Activated CD4-positive, alpha-beta T cell treated with anti-CD3 and anti-CD28 coated beads, Interleukin-2, Interleukin-4, amounts not matched to agents 100 ng/mL and 50 ng/mL, durations not matched to agents 16 hours and 8 hours (primary cell): Measurements from ENCODE around the gene NGEF.

Experiments
- DNase-seq: peaks from one replicate; pipeline ENCODE4 v3.0.0-alpha.2; 2020; ENCODE audit warnings: low spot score

NGEF gene

DNA sequence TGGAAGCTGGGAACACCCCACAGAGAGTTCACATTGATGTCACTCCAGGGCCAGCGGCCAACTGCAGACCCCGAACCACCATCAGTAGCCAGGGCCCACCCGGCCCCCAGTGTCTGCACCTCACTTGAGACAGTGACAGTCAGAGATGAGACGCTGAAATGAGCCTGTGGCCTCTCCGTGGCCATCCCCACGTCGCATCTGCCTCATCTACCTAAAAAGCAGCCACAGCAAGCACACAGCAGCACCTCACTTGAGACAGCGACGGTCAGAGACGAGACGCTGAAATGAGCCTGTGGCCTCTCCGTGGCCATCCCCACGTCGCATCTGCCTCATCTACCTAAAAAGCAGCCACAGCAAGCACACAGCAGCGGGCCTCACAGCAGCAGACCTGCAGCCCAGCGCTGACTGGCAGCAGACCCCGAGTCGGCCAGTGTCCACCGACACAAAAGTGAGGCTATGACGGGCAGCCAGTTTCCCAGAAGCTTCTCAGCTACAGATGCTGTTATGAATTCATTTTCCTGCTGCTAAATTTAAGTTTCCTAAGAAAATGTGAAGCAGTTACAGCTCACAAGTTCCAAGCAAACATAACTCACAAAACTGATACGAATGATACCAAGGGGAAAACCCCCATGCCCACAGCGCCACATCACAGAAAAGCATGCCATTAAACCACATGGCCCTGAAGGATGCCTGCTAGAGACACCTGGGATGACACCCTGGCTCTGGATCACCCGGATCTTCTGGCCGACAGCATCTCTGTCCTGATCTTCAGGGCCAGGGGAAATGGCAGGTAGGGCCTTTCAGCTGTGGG is 115.3 kb downstream of the NGEF start:
- peak; percentile 33 for DNase-seq

DNA sequence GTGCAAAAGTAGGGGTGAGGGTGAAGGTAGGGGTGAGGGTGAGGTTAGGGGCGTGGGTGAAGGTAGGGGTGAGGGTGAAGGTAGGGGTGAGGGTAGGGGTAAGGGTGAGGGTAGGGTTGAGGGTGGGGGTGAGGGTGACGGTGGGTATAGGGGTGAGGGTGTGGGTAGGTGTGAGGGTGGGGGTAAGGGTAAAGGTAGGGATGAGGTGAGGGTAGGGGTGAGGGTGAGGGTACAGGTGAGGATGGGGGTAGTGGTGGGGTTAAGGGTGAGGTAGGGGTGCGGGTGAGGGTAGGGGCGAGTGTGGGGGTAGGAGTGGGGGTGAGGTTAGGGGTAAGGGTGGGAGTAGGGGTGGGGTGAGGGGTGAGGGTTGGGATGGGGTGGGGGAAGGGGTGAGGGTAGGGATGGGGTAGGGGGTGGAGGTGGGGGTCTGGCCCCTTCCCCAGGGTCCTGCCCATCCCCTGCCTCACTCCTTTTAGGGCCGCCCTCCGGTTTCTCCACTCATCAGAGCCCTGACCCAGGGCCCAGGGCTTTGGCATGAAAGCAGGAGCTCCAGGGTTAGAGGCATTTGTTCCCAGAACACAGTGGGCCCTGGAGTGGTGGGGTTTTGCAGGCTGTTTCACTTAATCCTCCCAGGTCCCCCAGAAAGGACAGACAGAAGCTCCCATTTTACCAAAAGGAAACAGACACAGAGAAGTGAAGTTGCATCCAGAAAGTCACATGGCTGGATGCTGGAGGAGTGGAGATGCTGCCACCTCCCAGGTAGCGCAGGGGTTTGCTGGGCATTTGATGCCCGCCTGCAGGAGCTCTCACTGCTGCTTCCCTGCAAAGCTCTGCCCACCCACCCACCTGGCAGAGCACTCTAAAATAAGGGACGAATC is 116.1 kb downstream of the NGEF start:
- no peak for DNase-seq

DNA sequence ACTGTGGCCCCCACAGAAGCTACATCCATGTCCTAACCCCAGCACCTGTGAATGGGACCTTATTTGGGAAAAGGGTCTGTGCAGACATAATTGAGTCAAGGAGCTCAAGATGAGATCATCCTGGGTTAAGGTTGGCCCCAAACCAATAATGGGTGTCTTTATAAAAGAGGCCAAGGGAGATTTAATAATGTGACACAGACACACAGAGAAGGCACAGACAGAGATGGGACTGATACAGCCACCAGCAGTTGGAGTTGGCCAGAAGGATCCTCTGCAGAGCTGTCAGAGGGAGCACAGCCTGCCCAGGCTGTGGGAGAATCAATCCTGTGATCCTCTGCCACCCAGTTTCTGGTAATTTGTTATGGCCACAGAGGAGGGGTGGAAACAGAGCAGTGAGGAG is 116.9 kb downstream of the NGEF start:
- no peak for DNase-seq

DNA sequence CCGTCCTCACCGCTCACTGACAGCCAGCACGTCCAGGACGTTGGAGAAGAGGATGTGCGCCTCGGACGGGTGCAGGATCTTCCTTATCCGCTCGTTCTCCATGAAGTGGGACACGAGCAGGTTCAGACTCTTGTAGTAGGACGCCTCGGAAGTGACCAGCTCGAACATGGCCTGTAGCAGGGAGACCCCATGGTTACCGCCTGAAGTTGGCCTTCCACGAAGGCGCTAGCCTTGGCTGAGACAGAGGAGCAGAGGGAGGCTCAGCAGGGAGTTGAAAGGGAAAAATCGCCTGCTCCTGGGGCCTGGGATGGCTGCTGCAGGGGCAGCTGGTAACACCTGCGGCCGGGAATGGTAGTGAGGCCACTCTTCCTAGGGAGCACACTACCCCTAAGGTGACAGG is 118.3 kb downstream of the NGEF start:
- DNase-seq: no peak

DNA sequence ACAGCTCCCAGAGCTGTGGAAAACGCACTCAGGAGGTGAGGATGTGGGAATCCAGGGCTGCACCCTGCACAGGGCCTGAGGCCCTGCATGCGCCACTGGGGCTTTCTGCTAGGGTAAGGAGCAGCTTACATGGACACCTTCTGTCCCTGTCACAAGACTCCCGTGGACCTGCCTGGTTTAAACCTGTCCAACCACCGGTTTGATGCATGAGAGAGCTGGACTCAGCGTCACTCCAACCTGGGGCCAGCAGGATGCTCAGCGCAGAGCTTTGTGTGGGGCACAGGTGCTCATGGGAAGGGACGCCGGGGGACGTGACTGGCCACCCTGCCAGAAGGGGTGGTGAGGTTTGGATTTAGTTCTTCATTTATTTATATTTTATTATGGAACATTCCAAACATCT is 118.8 kb downstream of the NGEF start:
- DNase-seq: no peak

DNA sequence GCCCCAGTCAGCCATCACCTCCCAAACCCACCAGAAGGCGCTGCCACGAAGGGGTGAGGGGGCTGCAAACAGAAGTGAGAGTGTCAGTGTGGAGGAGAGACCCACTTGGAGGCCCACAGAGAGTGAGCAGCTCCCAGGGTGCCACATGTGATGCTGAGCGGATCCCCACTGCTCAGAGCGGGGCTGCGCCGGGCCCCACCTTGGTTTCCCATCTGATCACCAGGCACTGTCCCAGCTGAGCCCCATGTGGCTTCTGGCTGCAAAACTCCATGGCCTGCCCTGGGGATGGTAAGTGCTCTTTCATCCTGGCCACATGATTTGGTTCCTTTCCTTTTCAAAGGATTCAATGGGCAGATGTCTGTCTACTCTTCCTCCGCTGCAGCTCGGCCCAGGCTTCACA is 119.2 kb downstream of the NGEF start:
- DNase-seq: no peak

DNA sequence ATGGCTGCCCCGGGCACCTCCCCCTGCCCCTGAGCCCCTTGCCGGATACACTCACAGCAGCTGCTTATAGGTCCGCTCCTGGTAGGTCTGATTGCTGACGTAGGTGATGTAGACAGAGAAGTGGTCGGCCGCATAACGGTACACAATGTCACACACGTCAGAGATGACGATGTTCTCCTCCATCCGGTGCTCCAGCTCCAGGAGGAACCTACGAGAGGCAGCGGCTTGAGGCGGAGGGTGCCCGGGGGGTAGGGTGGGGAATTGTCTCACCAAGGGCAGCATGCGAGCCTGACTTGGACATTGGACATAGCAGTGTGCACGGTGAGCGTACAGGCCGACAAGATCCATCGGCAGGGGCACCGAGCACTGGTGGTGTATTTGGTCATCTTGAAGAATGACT is 120.2 kb downstream of the NGEF start:
- DNase-seq: no peak

DNA sequence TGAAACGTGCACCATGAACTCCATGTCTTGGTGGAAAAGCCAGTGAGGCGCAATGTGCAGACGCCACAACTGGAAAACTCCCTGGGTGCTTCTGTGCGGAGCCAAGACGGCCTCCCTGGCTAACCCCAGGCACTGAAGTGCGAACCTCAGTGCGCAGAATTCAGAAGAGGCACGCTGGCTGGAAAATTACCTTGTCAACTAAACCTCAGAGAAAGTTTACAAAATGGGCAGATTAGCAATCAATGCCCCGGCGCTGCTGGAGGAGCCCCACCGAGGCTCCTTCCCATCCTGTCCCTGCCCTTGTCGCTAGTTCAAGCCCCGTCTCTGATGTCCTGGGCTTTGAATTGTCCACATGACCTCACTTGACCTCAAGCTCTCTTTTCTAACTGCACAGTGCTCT is 120.8 kb downstream of the NGEF start:
- no peak for DNase-seq

DNA sequence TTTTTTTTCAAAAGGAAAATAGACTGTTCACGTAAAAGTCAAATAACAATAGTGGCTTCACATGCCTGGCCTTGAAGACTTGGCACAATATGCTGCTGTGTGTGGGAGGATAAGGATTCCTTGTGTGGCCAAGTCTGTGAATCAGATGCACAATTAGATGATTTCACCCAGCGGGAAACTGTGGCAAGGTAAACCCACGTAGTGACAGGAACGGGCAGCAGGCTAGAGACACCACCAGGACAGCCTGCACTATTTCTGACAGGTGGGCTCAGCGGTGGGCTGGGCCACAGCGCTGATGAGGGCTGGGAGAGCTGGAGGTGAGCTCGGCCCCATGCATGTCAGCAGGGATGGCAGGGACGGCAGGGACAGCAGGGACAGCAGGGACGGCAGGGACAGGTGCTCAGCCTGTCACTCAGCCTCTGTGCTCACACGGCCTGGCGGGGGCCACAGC is 121.4 kb downstream of the NGEF start:
- no peak for DNase-seq

DNA sequence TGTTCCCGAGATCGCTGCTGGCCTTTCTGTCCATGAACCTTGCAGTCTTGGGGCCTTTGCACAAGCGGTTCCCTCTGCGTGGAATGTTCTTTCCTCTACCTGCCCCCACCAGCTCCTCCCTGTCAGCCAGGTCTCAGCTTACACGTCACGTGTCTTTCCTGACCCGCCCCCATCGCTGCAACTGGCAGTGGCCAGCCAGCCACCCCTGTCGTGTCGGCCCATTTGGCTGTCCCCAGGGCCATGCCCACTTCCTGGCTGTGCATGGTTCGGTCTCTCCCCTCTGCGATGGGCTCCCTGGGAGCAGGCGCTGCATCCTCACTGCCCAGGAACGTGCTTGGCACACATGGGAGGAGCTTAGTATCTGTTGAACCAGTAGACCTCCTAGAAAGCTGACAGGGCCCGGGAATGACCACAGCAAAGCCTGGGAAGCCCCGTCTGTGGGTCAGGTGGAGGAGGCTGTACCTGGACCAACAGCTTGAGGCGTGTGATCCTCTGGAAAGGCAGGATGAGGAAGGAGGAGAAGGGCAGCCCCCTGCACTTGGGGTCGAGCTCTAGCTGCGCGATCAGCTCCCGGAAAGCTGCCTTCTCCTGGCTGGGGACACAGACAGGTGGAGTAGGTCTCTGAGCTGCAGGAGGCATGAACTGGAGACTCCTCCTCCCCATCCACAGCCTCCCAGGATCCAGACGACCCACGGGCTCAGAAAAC is 122.0 kb downstream of the NGEF start:
- no peak for DNase-seq

DNA sequence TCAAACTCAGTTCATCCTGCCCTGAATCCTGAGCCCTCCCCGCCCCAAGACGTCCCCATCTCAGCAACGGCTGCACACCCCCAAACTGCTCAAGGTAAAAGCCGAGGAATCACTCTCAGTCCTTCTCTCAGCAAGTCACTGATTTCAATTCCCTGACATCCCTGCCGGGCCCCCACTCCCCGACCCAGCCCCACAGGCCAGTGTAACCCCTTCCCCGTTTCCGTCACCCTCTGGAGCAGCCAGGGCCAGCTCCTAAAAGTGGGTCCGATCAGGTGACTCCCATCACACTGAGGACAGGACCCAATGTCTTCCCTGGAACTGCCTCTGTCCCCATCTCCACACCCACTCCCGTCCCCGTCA is 122.5 kb downstream of the NGEF start:
- no peak for DNase-seq

DNA sequence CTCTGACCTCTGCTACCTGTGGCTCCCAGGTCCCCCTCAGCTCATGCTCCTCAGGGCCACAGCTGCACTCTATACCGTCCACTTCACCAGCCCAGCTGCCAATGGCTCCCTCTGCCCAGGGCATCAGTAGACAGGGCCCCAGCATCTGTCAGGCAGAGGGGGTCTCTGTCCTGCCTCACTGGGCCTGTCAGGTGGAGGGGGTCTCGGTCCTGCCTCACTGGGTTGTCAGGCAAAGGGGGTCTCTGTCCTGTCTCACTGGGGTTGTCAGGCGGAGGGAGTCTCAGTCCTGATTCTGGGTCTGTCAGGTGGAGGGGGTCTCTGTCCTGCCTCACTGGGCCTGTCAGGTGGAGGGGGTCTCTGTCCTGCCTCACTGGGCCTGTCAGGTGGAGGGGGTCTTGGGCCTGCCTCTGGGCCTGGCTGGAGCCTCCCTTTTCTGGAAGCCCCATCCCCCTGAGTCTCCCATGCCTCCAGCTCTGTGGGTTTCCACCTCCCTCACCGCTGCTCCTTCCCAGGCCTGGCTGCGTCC is 123.1 kb downstream of the NGEF start:
- no peak for DNase-seq

DNA sequence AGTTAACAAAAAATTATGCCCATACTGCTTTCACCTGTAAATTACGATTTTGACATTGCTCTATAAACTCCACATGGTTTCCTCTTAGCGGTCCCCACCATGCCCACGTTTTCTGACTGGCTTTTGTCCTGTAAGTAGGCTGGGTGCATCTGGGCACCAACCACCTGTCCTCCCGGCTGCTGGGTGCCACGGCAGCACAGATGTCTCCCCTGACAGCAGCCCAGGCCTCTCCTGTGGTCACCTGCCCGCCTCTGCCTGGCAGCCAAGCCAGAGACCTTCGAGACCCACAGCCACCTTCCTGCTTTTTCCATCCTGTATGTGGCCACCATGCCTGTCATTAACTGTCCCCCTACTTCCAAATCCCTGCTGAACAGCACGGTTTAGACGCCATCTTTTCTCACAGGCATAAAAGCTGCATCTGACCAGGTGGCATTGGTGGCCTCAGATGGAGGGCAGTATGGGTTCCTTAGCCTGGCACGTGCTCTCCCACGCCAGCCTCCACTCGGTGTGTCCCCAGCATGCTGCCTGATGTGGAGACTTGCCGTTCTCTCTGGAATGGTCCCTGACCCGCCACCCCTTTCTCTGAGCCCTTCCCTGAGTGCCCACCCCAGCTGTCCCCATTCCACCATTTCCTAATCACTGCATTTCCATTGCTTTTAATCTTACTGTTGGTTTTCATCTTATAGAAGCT is 124.1 kb downstream of the NGEF start:
- no peak for DNase-seq

DNA sequence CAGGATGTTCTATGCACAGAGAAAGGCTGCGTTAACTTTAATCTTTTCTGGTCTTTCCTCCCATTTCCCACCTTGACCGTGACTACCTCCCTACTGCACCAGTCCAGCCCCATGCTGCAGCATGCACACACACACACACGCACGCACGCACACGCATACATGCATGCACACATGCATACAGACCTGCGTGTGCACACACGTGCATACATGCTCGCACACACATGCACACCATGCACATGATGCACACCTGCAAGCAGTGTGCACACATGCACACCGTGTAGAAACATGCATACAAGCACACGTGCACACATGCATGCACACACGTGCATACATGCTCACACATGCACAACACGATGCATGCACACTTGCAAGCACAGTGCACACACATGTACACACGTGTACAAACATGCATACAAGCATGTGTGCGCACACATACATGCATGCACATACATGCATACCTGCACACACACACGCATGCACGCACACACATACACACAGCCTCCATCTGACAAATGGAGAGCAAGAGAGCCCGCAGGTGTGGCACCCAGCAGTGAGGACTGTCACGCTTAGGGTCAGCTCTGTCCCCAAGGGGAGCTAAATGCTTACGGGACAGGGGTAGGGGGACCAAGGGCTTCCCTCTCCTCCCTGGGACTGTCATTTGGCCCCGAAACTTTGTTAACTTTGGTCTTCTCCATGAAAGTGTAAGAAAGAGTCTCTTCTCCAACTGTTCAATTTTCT is 124.8 kb downstream of the NGEF start:
- no peak for DNase-seq

DNA sequence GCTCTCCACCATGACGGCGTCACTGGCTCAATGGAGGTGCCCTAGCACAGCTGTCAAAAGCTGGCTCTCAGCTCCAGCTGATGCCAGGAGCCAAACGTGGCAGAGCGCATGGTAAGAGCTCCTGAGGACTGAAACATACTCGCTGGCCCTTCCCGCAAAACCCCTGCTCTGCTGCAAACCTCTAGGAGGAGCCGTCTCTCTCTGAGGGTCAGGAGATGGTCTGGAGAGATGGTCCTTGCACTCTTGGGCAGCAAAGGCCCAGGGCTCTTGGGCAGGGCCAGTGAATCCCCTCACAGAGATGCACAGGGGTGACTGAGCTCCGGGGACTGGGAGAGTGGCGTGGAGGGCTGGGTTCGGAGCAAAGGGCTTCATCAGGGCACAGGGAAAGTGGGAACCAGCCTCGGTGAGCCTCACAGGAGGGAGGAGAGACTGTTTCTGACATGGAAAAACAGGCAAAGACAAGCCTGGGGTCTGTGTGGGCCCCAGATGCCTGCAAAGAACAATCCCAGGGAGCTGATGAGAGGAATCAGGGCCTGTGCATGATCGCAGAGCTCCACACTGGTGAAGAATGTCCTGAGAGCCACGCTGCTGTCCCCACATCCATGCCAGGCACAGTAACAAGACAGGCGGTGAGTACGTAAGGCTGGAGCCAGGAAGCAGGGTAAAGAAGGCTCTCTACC is 125.7 kb downstream of the NGEF start:
- DNase-seq: no peak

DNA sequence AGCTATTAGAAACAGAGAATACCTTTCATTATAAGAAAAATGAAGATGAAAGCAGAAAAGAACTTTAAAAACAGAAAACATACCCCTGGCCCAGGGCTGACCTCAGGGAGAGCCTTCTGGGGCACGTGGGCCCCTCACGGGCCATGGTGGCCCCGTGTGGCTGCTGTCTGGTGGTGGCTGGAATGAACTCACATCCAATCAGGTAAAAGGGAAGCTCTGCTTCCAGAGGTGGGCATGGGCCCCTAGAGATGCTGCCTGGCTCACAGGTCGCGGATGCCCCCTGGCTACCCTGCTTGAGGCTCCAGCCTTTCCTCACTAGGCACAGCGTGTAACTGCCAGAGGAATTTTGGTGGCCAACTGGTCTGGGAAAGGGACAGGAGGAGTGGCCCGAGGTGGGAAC is 126.4 kb downstream of the NGEF start:
- no peak for DNase-seq

DNA sequence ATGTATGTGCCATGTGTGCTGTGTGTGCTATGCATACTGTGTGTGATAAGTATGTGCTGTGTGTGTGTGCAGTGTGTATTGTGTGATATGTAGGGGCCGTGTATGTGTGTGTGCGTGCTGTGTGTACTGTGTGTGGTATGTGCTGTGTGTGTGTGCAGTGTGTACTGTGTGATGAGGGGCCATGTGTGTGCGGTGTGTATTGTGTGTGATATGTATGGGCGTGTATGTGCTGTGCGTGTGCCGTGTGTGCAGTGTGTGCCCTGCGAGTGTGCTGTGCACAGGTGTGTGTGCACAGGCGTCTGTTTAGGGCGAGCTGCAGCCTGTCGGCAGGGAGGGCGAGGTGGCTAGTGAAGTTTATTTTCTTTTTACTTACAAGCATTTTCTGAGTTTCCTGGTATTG is 126.9 kb downstream of the NGEF start:
- DNase-seq: no peak

DNA sequence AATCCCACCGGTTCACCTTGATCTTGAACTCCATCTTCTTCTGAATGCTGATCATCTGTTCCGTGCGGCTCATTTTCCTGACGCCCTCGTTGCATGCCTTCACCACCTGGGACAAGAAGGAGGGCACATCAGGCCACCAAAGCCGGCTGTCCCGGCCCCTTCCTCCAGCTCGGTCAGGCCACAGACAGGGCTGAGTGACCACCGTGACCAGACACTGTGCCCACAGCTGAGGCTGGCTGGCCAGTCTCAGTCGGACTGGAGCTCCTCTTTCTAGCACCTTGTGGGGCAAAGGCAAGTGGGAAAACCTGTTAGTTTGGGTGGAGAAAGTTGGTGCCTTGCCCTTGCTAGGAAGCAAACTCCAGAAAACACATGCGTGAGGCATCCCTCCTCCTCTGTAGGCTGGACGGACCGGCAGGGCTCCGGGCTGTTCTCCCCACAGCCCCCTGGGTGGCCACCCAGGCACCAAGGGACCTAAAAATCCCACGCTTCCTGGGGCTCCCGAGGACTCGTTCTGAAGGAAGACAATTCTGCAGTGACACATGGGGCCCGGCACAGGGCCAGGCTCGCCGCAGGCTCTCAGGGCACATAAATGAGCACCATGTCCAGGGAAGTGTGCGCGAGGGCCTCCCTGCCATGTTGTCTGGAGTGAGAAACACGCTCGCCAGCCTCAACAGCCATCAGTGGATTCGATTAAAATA is 127.6 kb downstream of the NGEF start:
- DNase-seq: no peak

DNA sequence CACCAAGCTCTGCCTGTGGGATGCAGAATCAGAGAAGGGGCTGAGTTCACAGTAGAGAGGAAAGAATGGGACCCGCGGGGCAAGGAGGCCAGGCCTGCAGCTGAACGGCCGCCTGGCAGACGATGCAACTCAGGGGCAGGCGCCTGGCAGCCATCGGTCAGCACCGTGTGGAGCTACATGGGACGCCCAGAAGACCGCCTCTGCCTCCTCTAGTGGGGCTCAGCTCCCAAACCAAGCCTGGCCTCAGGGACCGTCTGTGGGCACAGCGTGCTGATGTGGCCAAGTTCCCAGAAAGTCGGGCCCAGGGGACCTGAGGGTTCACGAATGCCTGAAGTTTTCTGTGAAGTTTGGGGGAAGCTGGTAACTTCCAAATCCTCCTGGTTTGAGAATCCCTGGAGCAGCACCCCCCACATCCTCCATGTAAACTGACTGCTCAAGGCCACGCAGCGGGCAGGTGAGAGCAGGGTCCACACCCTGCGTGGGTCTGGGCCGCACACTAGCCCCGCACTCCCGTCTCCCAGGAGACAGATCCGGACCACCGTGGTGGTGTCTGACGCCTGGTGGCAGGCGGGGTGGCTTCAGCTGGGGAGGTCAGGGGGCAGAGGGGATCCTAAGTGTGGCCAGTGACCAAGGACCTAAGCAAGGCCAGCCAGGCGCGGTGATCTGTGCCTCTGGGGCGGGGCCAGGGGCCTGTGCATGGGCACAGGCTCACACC is 128.3 kb downstream of the NGEF start:
- DNase-seq: no peak
